ENCODE results near the gene GRK4. TPM values are rescaled to one million over a fixed set of nuclear protein-coding genes. Genes with fewer than 3 reads are reported as not detected.

The GRK4 gene
- total RNA-seq, 4 donors from 2014 or later = 7.6 to 10.8 (median 9.1) TPM

GRCh38 chr4:3077796-3078195 is 114.4 kb downstream of the GRK4 start:
- intact Hi-C loops (cut with DNase I) = no loop called here
- H3K36me3 ChIP-seq = no peaks in the 10 kb centered on the region

DNA sequence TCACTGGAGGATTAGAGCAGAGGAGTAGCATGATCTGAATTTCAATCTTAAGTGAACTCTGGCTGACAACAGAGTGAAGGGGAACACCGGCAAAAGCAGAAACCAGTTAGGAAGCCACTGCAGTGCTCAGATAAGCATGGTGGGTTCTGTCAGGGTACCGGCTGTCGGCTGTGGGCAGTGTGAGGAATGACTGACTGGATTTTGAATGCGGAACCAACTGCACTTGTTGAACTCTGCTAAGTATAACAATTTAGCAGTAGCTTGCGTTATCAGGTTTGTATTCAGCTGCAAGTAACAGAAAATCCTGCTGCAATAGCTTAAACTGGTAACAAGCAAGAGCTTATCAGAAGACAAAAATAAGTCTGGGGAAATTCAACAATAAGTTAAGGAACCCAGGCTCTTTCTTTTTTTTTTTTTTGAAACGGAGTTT is 116.3 kb downstream of the GRK4 start:
- no peak overlapping the region for H3K27ac ChIP-seq
- no peaks in the 10 kb centered on the region for H3K36me3 ChIP-seq
- no peak for TF ChIP-seq POLR2A (IDR thresholded peaks at IDR 0.05)
- H3K4me3 ChIP-seq (replicated peaks in 1 of 3) = no peak overlapping the region
- intact Hi-C loops (cut with DNase I) = no loop called here
- H3K27me3 ChIP-seq = no peaks in the 10 kb centered on the region
- 92% methylated on average over 6 of the region's 6 CpGs for WGBS, 2 donors
- H3K9me3 ChIP-seq = no peaks in the 10 kb centered on the region
- H3K4me1 ChIP-seq = peaks cover 13 to 31% of the 10 kb centered on the region in 2 donors
- no peak for DNase-seq

More at GRCh38 chr4:3077796-3078195, 114.4 kb downstream of the GRK4 start:
- WGBS, 2 donors = 82% methylated on average over 2 of the region's 2 CpGs
- no peaks in the 10 kb centered on the region for H3K9me3 ChIP-seq
- no peak for DNase-seq
- H3K4me3 ChIP-seq (replicated peaks in 1 of 3) = no peak overlapping the region
- no peaks in the 10 kb centered on the region for H3K27me3 ChIP-seq
- no peak for TF ChIP-seq POLR2A (IDR thresholded peaks at IDR 0.05)
- TF ChIP-seq, protein P1, sequence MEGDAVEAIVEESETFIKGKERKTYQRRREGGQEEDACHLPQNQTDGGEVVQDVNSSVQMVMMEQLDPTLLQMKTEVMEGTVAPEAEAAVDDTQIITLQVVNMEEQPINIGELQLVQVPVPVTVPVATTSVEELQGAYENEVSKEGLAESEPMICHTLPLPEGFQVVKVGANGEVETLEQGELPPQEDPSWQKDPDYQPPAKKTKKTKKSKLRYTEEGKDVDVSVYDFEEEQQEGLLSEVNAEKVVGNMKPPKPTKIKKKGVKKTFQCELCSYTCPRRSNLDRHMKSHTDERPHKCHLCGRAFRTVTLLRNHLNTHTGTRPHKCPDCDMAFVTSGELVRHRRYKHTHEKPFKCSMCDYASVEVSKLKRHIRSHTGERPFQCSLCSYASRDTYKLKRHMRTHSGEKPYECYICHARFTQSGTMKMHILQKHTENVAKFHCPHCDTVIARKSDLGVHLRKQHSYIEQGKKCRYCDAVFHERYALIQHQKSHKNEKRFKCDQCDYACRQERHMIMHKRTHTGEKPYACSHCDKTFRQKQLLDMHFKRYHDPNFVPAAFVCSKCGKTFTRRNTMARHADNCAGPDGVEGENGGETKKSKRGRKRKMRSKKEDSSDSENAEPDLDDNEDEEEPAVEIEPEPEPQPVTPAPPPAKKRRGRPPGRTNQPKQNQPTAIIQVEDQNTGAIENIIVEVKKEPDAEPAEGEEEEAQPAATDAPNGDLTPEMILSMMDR (IDR thresholded peaks at IDR 0.05) = no peak
- H3K27ac ChIP-seq = no peak overlapping the region
- peaks cover 19 to 37% of the 10 kb centered on the region in 2 donors for H3K4me1 ChIP-seq

DNA sequence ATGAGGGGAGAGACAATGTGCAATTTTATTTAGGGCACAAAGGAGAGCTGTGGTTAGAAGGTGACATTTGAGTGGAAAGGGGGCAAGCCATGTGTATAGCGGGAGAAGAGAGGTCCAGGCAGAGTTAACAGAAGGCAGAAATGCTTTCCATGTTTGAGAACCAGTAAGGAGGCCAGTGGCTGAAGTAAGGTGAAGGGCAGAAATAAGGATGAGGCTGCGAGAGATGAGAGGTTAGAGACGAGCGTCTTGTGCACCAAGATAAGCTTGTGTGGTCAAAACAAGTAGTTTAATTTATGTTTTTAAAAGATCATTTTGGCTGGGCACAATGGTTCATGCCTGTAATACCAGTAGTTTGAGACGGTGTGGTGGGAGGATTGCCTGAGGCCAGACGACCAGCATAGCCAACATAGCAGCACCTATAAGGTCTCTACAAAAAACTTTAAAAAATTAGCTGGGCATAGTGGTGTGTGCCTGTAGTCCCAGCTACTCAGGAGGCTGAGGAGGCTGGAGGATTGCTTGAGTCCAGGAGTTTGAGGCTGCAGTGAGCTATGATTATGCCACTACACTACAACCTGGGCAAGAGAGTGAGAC is 119.6 kb downstream of the GRK4 start:
- 86 to 89% methylated on average over 6 of the region's 6 CpGs for WGBS, 2 donors
- TF ChIP-seq POLR2A (IDR thresholded peaks at IDR 0.05) = no peak
- TF ChIP-seq, protein P1 (IDR thresholded peaks at IDR 0.05) = no peak
- Histone ChIP-seq H3K4me1 (peaks cover 0 to 13% of the 10 kb centered on the region in 2 donors), H3K36me3 (no peaks in the 10 kb centered on the region), H3K27ac (no peak overlapping the region), H3K27me3 (no peaks in the 10 kb centered on the region), H3K9me3 (no peaks in the 10 kb centered on the region), H3K4me3 (replicated peaks in 1 of 3) (no peak overlapping the region)
- DNase-seq = no peak
- intact Hi-C loops (cut with DNase I) = no loop called here

- TF ChIP-seq, protein P1 (IDR thresholded peaks at IDR 0.05) = no peak
- TF ChIP-seq POLR2A (IDR thresholded peaks at IDR 0.05) = no peak
- Histone ChIP-seq H3K36me3 (no peaks in the 10 kb centered on the region), H3K27ac (no peak overlapping the region), H3K9me3 (no peaks in the 10 kb centered on the region), H3K4me3 (replicated peaks in 1 of 3) (no peak overlapping the region), H3K27me3 (no peaks in the 10 kb centered on the region), H3K4me1 (peaks cover 0 to 6% of the 10 kb centered on the region in 2 donors)
- 0 to 95% methylated on average over 1 of the region's 1 CpG for WGBS, 2 donors
- intact Hi-C loops (cut with DNase I) = no loop called here
- no peak for DNase-seq
Measured at GRCh38 chr4:3083732-3084131, 120.4 kb downstream of the GRK4 start.

GRCh38 chr4:3085948-3086670 is 122.7 kb downstream of the GRK4 start:
- 94 to 95% methylated on average over 10 of the region's 10 CpGs for WGBS, 2 donors
- Histone ChIP-seq H3K9me3 (no peaks in the 10 kb centered on the region), H3K27me3 (no peaks in the 10 kb centered on the region), H3K27ac (no peak overlapping the region), H3K4me3 (replicated peaks in 1 of 3) (no peak overlapping the region), H3K36me3 (no peaks in the 10 kb centered on the region), H3K4me1 (peaks cover 0 to 4% of the 10 kb centered on the region in 2 donors)
- DNase-seq = no peak
- TF ChIP-seq, protein P1 (IDR thresholded peaks at IDR 0.05) = no peak
- TF ChIP-seq POLR2A (IDR thresholded peaks at IDR 0.05) = no peak
- intact Hi-C loops (cut with DNase I) = no loop called here
